GM12878 (cell line): Measurements from ENCODE around the gene DNMT3B. TPM values are rescaled to one million over a fixed set of nuclear protein-coding genes. Genes with fewer than 3 reads are reported as not detected.

Experiments used
- ATAC-seq: fragments of 200-7000 bp; cut with Tn5 transposase; 3 replicates; pipeline ENCODE4 v1.9.1; 2020; ENCODE audit warnings: mild to moderate bottlenecking, moderate library complexity
- BruUV-seq: library from RNA; stranded (reverse); fragments of 400-500 nt; replicated peaks from 2 replicates; lab custom pipeline; 2021; lab: Mats Ljungman, UMichigan
- CTCF ChIA-PET: fragments of 300-600 bp; sonication (Branson Sonifier 250); formaldehyde crosslinking; extraction: SDS; loops from one replicate; lab custom pipeline; 2021; ENCODE audit warnings: inconsistent platforms; lab: Yijun Ruan, JAX
- POLR2A ChIA-PET: fragments of 350-600 bp; formaldehyde crosslinking; extraction: SDS; loops from one replicate; lab custom pipeline; 2021; ENCODE audit warnings: inconsistent platforms; lab: Charles Lee
- RAD21 ChIA-PET: fragments of 300-600 bp; sonication (Branson Sonifier 250); formaldehyde crosslinking; loops from one replicate; lab custom pipeline; 2023; ENCODE audit warnings: antibody characterized with exemption; ENCODE audit not compliant: unreplicated experiment; lab: Charles Lee
- SMC1A ChIA-PET: fragments of 300-600 bp; sonication (Branson Sonifier 250); formaldehyde crosslinking; loops from one replicate; lab custom pipeline; 2023; ENCODE audit not compliant: unreplicated experiment, uncharacterized antibody; lab: Charles Lee
- DNase-seq: peaks from one replicate; pipeline ENCODE4 v3.0.0-alpha.2; 2011; ENCODE audit warnings: low read depth, low spot score
- FAIRE-seq: peaks from 3 replicates; lab custom pipeline; 2011; peaks lifted over from hg19 to GRCh38; lab: Jason Lieb, UNC
- H2AFZ ChIP-seq: 2 replicates; pipeline ENCODE4 v1.6.0; 2011; ENCODE audit warnings: low read depth, low read length, control low read depth; ENCODE audit not compliant: control insufficient read depth
- H3K27ac ChIP-seq: 2 replicates; pipeline ENCODE4 v1.5.1; 2011; ENCODE audit warnings: control low read depth; ENCODE audit not compliant: control insufficient read depth, insufficient read depth
- H3K27me3 ChIP-seq, 2 experiments: replicated peaks in 1 of 2; 2 replicates each; pipeline versions ENCODE4 v1.6.0 to v1.6.1; 2011; ENCODE audit warnings: low read length in 1 of 2; ENCODE audit not compliant: control insufficient read depth in 2 of 2, insufficient read depth in 2 of 2
- H3K36me3 ChIP-seq, 2 experiments: 2 replicates each; pipeline ENCODE4 v1.5.1; 2011; ENCODE audit warnings: low read length in 1 of 2; ENCODE audit not compliant: control insufficient read depth in 2 of 2, insufficient read depth in 2 of 2
- H3K4me1 ChIP-seq: 2 replicates; pipeline ENCODE4 v1.6.1; 2011; ENCODE audit warnings: mild to moderate bottlenecking, low read length, moderate library complexity, mixed read lengths; ENCODE audit not compliant: control insufficient read depth, insufficient read depth
- H3K4me2 ChIP-seq: 2 replicates; pipeline ENCODE4 v1.6.0; 2011; ENCODE audit warnings: control low read depth; ENCODE audit not compliant: control insufficient read depth, insufficient read depth
- H3K4me3 ChIP-seq: fragments of 200-600 bp; sonication (generic); 2 replicates; pipeline ENCODE4 v1.5.1; 2016
- H3K79me2 ChIP-seq: 2 replicates; pipeline ENCODE4 v1.6.0; 2011; ENCODE audit warnings: low read length; ENCODE audit not compliant: control insufficient read depth, insufficient read depth
- H3K9ac ChIP-seq: 2 replicates; pipeline ENCODE4 v1.8.0; 2011; ENCODE audit warnings: low read length, control low read depth, mixed read lengths; ENCODE audit not compliant: control insufficient read depth, insufficient read depth
- H3K9me3 ChIP-seq: replicated peaks from 3 replicates; pipeline ENCODE4 v1.5.1; 2011; ENCODE audit warnings: mild to moderate bottlenecking, low read length; ENCODE audit not compliant: control insufficient read depth, insufficient read depth
- H4K20me1 ChIP-seq: 2 replicates; pipeline ENCODE4 v1.6.0; 2011; ENCODE audit not compliant: control insufficient read depth, insufficient read depth
- KAT2A ChIP-seq: conservative IDR thresholded peaks from 2 replicates; pipeline ENCODE4 v1.6.1; 2011; ENCODE audit warnings: low read depth, low read length; ENCODE audit not compliant: control insufficient read depth
- TARDBP ChIP-seq: IDR thresholded peaks from 2 replicates; pipeline ENCODE4 v1.6.1; 2016; ENCODE audit warnings: borderline replicate concordance
- TCF3 ChIP-seq: IDR thresholded peaks from 2 replicates; pipeline ENCODE4 v1.6.1; 2012; ENCODE audit warnings: low read depth, mild to moderate bottlenecking, low read length, borderline replicate concordance; ENCODE audit not compliant: insufficient read depth
- ZBED1 ChIP-seq: IDR thresholded peaks from 2 replicates; pipeline ENCODE4 v1.6.1; 2016; ENCODE audit warnings: borderline replicate concordance
- ZNF217 ChIP-seq: fragments of 450-650 bp; IDR thresholded peaks from 2 replicates; pipeline ENCODE4 v1.6.1; 2017; ENCODE audit warnings: antibody characterized with exemption, mild to moderate bottlenecking
- ZSCAN29 ChIP-seq: fragments of 450-650 bp; IDR thresholded peaks from 2 replicates; pipeline ENCODE4 v1.6.1; 2017; ENCODE audit warnings: mild to moderate bottlenecking, moderate library complexity
- WGBS: methylation state at CpG from one replicate; pipeline ENCODE4 v1.1.6; 2016; ENCODE audit warnings: low lambda C conversion rate; ENCODE audit not compliant: insufficient replicate concordance, insufficient coverage; ENCODE audit errors: missing lambda C conversion rate; 5-methylcytosine and 5-hydroxymethylcytosine counted together
- in situ Hi-C: fragments of 300-500 bp; cut with MboI; formaldehyde crosslinking; loops from 9 replicates; pipeline ENCODE4 v1.14.3; 2018; ENCODE audit warnings: mixed read lengths
- intact Hi-C: fragments of 100-400 bp; cut with micrococcal nuclease; formaldehyde crosslinking; loops from one replicate; pipeline ENCODE4 v1.14.2; 2022; ENCODE audit not compliant: unreplicated experiment
- polyA plus RNA-seq, 11 experiments: library from polyadenylated mRNA; depleted of rRNA in 4 of 11; unstranded in 6 of 11; stranded (reverse) in 5 of 11; fragments of >200 nt; fragmentation: Nextera tagmentation in 4 of 11; fragmentation: Illumina TruSeq in 1 of 11; extraction: Ambion mirVana in 4 of 11; extraction: Trizol in 1 of 11; gene quantifications; 1 replicate in 1 of 11; 2 replicates in 10 of 11; pipeline versions ENCODE4 v1.2.1 to v1.2.3, GENCODE V29; 2011 to 2016; ENCODE audit warnings: inconsistent platforms in 2 of 11, missing spikeins in 2 of 11, low read depth in 1 of 11
- total RNA-seq, 4 experiments: library from RNA; depleted of rRNA in 3 of 4; stranded (reverse); fragments of >200 nt in 3 of 4; fragmentation: Illumina TruSeq in 1 of 4; extraction: Trizol in 1 of 4; gene quantifications; 2 replicates each; pipeline versions ENCODE4 v1.2.1 to v1.2.3, GENCODE V29; 2013 to 2021
- TF ChIP-seq, protein P1 (sequence below): fragments of 450-650 bp; IDR thresholded peaks from 2 replicates; pipeline ENCODE4 v1.6.1; 2018; ENCODE audit warnings: borderline replicate concordance, mild to moderate bottlenecking; ENCODE audit not compliant: partially characterized antibody
- TF ChIP-seq, protein P2 (sequence below): IDR thresholded peaks from 2 replicates; pipeline ENCODE4 v1.6.1; 2011; ENCODE audit warnings: borderline replicate concordance, low read depth, mild to moderate bottlenecking, moderate library complexity, low read length; ENCODE audit not compliant: insufficient read depth, poor library complexity, severe bottlenecking
- TF ChIP-seq, protein P3 (sequence below): fragments of 450-650 bp; IDR thresholded peaks from 2 replicates; pipeline ENCODE4 v1.6.1; 2016; ENCODE audit warnings: mild to moderate bottlenecking
- TF ChIP-seq, protein P4 (sequence below): fragments of 450-650 bp; IDR thresholded peaks from 2 replicates; pipeline ENCODE4 v1.6.1; 2017; ENCODE audit warnings: mild to moderate bottlenecking, moderate library complexity

Gene DNMT3B
- total and polyA plus RNA-seq, 10 of the 15 experiments (the other 5 are each of a cell fraction or from before 2014, with no cell fraction given), result 0.23 to 1.9 (median 1.1) TPM

DNA sequence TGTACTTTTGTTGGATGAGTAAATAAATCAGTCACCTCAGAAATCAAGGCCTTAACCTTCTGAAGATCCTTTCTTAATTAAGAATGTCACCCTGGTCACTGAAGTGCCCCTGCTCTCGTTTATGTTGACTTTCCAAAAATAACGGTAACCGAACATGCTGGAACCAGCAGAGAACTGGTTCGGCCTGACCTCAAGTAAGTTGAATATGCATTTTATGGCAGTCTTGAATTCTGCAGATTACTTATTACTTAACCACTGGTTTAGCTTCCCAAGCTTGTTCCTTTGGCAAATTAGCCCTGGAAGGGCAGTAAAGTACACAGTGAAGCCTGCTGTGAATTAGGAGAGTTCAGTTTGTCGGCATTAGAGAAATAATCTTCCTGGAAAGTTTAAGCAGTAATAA lies 69.8 kb downstream of the DNMT3B start (continued):
- TF ChIP-seq, protein P1, sequence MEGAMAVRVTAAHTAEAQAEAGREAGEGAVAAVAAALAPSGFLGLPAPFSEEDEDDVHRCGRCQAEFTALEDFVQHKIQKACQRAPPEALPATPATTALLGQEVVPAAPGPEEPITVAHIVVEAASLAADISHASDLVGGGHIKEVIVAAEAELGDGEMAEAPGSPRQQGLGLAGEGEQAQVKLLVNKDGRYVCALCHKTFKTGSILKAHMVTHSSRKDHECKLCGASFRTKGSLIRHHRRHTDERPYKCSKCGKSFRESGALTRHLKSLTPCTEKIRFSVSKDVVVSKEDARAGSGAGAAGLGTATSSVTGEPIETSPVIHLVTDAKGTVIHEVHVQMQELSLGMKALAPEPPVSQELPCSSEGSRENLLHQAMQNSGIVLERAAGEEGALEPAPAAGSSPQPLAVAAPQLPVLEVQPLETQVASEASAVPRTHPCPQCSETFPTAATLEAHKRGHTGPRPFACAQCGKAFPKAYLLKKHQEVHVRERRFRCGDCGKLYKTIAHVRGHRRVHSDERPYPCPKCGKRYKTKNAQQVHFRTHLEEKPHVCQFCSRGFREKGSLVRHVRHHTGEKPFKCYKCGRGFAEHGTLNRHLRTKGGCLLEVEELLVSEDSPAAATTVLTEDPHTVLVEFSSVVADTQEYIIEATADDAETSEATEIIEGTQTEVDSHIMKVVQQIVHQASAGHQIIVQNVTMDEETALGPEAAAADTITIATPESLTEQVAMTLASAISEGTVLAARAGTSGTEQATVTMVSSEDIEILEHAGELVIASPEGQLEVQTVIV, result no peak
- TF ChIP-seq TARDBP, result no peak
- no peak for TF ChIP-seq ZBED1
- TF ChIP-seq, protein P2, sequence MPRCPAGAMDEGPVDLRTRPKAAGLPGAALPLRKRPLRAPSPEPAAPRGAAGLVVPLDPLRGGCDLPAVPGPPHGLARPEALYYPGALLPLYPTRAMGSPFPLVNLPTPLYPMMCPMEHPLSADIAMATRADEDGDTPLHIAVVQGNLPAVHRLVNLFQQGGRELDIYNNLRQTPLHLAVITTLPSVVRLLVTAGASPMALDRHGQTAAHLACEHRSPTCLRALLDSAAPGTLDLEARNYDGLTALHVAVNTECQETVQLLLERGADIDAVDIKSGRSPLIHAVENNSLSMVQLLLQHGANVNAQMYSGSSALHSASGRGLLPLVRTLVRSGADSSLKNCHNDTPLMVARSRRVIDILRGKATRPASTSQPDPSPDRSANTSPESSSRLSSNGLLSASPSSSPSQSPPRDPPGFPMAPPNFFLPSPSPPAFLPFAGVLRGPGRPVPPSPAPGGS, result no peak
- TF ChIP-seq, protein P3, sequence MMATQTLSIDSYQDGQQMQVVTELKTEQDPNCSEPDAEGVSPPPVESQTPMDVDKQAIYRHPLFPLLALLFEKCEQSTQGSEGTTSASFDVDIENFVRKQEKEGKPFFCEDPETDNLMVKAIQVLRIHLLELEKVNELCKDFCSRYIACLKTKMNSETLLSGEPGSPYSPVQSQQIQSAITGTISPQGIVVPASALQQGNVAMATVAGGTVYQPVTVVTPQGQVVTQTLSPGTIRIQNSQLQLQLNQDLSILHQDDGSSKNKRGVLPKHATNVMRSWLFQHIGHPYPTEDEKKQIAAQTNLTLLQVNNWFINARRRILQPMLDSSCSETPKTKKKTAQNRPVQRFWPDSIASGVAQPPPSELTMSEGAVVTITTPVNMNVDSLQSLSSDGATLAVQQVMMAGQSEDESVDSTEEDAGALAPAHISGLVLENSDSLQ, result no peak
- no peak for TF ChIP-seq ZNF217

DNA sequence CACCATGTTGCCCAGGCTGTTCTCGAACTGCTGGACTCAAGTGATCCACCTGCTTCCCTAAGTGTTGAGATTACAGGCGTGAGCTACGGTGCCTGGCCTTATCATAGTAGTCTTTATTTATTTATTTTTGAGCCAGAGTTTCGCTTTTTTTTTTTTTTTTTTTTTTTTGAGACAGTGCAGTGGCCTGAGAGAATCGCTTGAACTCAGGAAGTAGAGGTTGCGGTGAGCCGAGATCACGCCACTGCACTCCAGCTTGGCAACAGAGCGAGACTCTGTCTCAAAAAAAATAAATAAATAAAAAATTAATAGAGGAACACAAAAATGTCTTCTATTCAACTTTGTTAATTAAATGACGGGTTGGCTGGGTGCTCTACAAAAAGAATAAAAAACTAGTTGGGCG lies 70.5 kb downstream of the DNMT3B start:
- Histone ChIP-seq H3K4me1 (no peaks in the 10 kb centered on the region), H3K9ac (no peak overlapping the region), H3K27me3 (no peaks in the 10 kb centered on the region), H2AFZ (no peak overlapping the region), H4K20me1 (no peaks in the 10 kb centered on the region; the same call in 1 of the 2 replicates), H3K4me2 (no peak overlapping the region), H3K9me3 (no peaks in the 10 kb centered on the region), H3K4me3 (no peak overlapping the region), H3K79me2 (peaks cover 21% of the 10 kb centered on the region), H3K27ac (no peak overlapping the region), H3K36me3 (peaks cover 16 to 33% of the 10 kb centered on the region in 2 experiments)
- BruUV-seq, result no TSS peak
- ChIA-PET CTCF (interaction anchor here (1.0 to 1.3 kb wide), 3 partner anchors 9 to 348 kb away, joined by 3 read pairs; no protein-coding TSS in a partner anchor), SMC1A (interaction anchor here (1.1 to 1.4 kb wide), 2 partner anchors 12 to 20 kb away, joined by 3 to 4 read pairs; partner anchors contain the start of gene MAPRE1), POLR2A (interaction anchor here (1.5 kb wide), 1 partner anchor 11 kb away, joined by 3 read pairs; no protein-coding TSS in a partner anchor), RAD21 (no interaction called here)
- FAIRE-seq (no peak), ATAC-seq (no peak), DNase-seq (no peak)
- intact Hi-C loops, result loop anchor here (5.0 kb wide), 1 partner anchor 40 kb away; no protein-coding TSS in a partner anchor
- in situ Hi-C loops, result no loop called here
- over 99% methylated on average over 7 of the region's 11 CpGs for WGBS
- TF ChIP-seq KAT2A, result no peak
- no peak for TF ChIP-seq ZNF217
- TF ChIP-seq TCF3, result no peak
- no peak for TF ChIP-seq ZSCAN29
- TF ChIP-seq, protein P4, sequence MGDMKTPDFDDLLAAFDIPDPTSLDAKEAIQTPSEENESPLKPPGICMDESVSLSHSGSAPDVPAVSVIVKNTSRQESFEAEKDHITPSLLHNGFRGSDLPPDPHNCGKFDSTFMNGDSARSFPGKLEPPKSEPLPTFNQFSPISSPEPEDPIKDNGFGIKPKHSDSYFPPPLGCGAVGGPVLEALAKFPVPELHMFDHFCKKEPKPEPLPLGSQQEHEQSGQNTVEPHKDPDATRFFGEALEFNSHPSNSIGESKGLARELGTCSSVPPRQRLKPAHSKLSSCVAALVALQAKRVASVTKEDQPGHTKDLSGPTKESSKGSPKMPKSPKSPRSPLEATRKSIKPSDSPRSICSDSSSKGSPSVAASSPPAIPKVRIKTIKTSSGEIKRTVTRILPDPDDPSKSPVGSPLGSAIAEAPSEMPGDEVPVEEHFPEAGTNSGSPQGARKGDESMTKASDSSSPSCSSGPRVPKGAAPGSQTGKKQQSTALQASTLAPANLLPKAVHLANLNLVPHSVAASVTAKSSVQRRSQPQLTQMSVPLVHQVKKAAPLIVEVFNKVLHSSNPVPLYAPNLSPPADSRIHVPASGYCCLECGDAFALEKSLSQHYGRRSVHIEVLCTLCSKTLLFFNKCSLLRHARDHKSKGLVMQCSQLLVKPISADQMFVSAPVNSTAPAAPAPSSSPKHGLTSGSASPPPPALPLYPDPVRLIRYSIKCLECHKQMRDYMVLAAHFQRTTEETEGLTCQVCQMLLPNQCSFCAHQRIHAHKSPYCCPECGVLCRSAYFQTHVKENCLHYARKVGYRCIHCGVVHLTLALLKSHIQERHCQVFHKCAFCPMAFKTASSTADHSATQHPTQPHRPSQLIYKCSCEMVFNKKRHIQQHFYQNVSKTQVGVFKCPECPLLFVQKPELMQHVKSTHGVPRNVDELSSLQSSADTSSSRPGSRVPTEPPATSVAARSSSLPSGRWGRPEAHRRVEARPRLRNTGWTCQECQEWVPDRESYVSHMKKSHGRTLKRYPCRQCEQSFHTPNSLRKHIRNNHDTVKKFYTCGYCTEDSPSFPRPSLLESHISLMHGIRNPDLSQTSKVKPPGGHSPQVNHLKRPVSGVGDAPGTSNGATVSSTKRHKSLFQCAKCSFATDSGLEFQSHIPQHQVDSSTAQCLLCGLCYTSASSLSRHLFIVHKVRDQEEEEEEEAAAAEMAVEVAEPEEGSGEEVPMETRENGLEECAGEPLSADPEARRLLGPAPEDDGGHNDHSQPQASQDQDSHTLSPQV, result no peak
